Neural progenitor cell (in vitro differentiated cells): ENCODE results near the gene MAP4K1.

Experiments used
- EZH2 ChIP-seq: fragments of 200-600 bp; sonication (generic); IDR thresholded peaks from 2 replicates; pipeline ENCODE4 v1.6.1; 2017; ENCODE audit warnings: antibody characterized with exemption, mild to moderate bottlenecking, moderate library complexity
- EZH2phosphoT487 ChIP-seq: fragments of 200-600 bp; sonication (generic); IDR thresholded peaks from 2 replicates; pipeline ENCODE4 v1.6.1; 2017; ENCODE audit warnings: antibody characterized with exemption
- TF ChIP-seq, protein P1 (sequence below): fragments of 200-600 bp; sonication (generic); IDR thresholded peaks from 2 replicates; pipeline ENCODE4 v1.5.1; 2017; ENCODE audit warnings: antibody characterized with exemption, mild to moderate bottlenecking

DNA sequence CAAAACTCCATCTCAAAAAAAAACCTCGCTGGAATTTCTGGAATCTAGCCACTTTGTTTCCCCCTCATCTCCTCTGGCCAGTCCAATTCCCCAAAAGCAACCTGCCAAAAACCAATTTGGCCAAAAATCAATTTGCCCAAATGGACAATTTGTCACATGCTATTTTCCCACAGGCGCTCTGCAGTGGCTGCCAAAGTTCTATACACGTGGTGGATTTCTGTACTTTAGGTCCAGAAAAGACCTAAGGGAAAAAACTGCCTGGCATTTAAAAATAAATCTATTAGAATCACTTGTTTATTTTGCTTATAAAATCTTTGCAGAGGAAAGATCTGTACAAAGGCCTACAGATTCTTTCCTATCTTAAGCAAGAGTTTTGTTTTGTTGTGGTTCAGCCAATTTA, 79.4 kb downstream of the MAP4K1 start:
- TF ChIP-seq, protein P1, sequence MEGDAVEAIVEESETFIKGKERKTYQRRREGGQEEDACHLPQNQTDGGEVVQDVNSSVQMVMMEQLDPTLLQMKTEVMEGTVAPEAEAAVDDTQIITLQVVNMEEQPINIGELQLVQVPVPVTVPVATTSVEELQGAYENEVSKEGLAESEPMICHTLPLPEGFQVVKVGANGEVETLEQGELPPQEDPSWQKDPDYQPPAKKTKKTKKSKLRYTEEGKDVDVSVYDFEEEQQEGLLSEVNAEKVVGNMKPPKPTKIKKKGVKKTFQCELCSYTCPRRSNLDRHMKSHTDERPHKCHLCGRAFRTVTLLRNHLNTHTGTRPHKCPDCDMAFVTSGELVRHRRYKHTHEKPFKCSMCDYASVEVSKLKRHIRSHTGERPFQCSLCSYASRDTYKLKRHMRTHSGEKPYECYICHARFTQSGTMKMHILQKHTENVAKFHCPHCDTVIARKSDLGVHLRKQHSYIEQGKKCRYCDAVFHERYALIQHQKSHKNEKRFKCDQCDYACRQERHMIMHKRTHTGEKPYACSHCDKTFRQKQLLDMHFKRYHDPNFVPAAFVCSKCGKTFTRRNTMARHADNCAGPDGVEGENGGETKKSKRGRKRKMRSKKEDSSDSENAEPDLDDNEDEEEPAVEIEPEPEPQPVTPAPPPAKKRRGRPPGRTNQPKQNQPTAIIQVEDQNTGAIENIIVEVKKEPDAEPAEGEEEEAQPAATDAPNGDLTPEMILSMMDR, result no peak
- no peak for TF ChIP-seq EZH2
- TF ChIP-seq EZH2phosphoT487, result no peak
